Gastrocnemius medialis (tissue), 4 donors: Measurements from ENCODE around the gene ACAD11.

ENCODE experiments used
- CTCF ChIP-seq, 5 experiments: fragments of 450-650 bp in 3 of 5; fragments of 200-600 bp in 2 of 5; sonication (generic) in 2 of 5; IDR thresholded peaks in 4 of 5; conservative IDR thresholded peaks in 1 of 5; 1 replicate in 4 of 5; 2 replicates in 1 of 5; pipeline ENCODE4 v1.5.1; 2016 to 2019; ENCODE audit warnings: antibody characterized with exemption in 5 of 5, mild to moderate bottlenecking in 3 of 5, moderate library complexity in 3 of 5
- POLR2A ChIP-seq, 2 donors: fragments of 450-650 bp; IDR thresholded peaks; one replicate each; pipeline ENCODE4 v1.6.1; 2017; ENCODE audit warnings: antibody characterized with exemption in 2 of 2, mild to moderate bottlenecking in 2 of 2, moderate library complexity in 2 of 2

- no peak for TF ChIP-seq CTCF (IDR thresholded peaks at IDR 0.05 in 4 of 5, conservative IDR thresholded peaks at IDR 0.05 in 1 of 5)
- no peak for TF ChIP-seq POLR2A (IDR thresholded peaks at IDR 0.05)
Measured at GRCh38 chr3:132539681-132540080, 119.9 kb downstream of the ACAD11 start.
